GM18499 (cell line): ENCODE results near the gene AK4.
"Not testable (repeated sequence)": the region's sequence is repeated elsewhere in the genome, so short reads cannot be mapped to it uniquely, and the experiment has no call there.

Source experiments
- ATAC-seq: cut with Tn5 transposase; IDR thresholded peaks from one replicate; pipeline ENCODE4 v1.9.1; 2021; ENCODE audit warnings: moderate number of reproducible peaks; ENCODE audit not compliant: insufficient read depth, unreplicated experiment

AK4 gene

GRCh38 chr1:65237088-65237487 lies 89.1 kb downstream of the AK4 start:
- ATAC-seq = not testable (repeated sequence)

GRCh38 chr1:65237503-65237902 lies 89.5 kb downstream of the AK4 start:
- no peak for ATAC-seq

- ATAC-seq = no peak
These were observed 90.0 kb downstream of the AK4 start for GRCh38 chr1:65238010-65238409.

GRCh38 chr1:65243491-65243890 lies 95.5 kb downstream of the AK4 start:
- ATAC-seq = no peak

- no peak for ATAC-seq
These were observed 97.3 kb downstream of the AK4 start for GRCh38 chr1:65245295-65245694.

GRCh38 chr1:65247419-65248359 lies 99.7 kb downstream of the AK4 start:
- ATAC-seq = no peak

- ATAC-seq = no peak
These were observed 102.8 kb downstream of the AK4 start for GRCh38 chr1:65250826-65251225.

GRCh38 chr1:65253800-65254319 lies 105.9 kb downstream of the AK4 start:
- peak; percentile 15 for ATAC-seq

GRCh38 chr1:65254320-65255034 lies 106.5 kb downstream of the AK4 start:
- peak; percentile 72 for ATAC-seq

- ATAC-seq = no peak
These were observed 107.1 kb downstream of the AK4 start for GRCh38 chr1:65255035-65255655.

GRCh38 chr1:65255656-65256050 lies 107.7 kb downstream of the AK4 start:
- ATAC-seq = no peak

GRCh38 chr1:65256860-65257708 lies 109.1 kb downstream of the AK4 start:
- ATAC-seq = no peak

- no peak for ATAC-seq
These were observed 110.1 kb downstream of the AK4 start for GRCh38 chr1:65258106-65258505.

- ATAC-seq = no peak
These were observed 111.8 kb downstream of the AK4 start for GRCh38 chr1:65259816-65260215.

- peak; percentile 45 for ATAC-seq
These were observed 113.0 kb downstream of the AK4 start for GRCh38 chr1:65260851-65261473.

GRCh38 chr1:65263286-65263685 lies 115.3 kb downstream of the AK4 start:
- ATAC-seq = no peak

- ATAC-seq = no peak
These were observed 116.4 kb downstream of the AK4 start for GRCh38 chr1:65264197-65264929.

- no peak for ATAC-seq
These were observed 117.3 kb downstream of the AK4 start for GRCh38 chr1:65265296-65265650.
